PC-3 (cell line): ENCODE results near the gene TMEM132D.

Source experiments
- EZH2phosphoT487 ChIP-seq: fragments of 300-600 bp; sonication (generic); IDR thresholded peaks from 2 replicates; pipeline ENCODE4 v1.6.1; 2018; ENCODE audit warnings: mild to moderate bottlenecking, antibody characterized with exemption, low read length, borderline replicate concordance
- TF ChIP-seq, protein P1 (sequence below): fragments of 300-600 bp; sonication (generic); conservative IDR thresholded peaks from 2 replicates; pipeline ENCODE4 v1.5.1; 2017; ENCODE audit warnings: antibody characterized with exemption, low read depth, mild to moderate bottlenecking, low read length

DNA sequence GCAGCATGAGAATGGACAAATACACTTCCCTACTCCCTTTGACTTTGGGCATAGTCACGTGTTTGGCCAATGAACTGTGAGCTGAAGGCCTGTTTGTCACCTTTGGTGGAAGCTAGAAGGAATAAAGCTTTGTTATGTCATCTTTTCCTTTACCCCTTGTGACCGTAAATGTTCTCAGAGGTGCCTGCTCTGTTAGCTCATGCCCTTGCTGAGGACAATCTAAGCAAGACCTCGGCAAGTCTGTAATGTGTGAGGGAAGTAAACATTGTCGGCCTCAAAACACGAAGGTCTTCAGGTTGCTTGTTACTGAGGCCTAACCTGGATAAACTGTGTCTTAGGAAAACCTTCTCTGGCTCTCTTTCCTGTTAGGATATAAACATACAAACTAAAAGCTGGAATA is 354.2 kb downstream of the TMEM132D start:
- TF ChIP-seq, protein P1, sequence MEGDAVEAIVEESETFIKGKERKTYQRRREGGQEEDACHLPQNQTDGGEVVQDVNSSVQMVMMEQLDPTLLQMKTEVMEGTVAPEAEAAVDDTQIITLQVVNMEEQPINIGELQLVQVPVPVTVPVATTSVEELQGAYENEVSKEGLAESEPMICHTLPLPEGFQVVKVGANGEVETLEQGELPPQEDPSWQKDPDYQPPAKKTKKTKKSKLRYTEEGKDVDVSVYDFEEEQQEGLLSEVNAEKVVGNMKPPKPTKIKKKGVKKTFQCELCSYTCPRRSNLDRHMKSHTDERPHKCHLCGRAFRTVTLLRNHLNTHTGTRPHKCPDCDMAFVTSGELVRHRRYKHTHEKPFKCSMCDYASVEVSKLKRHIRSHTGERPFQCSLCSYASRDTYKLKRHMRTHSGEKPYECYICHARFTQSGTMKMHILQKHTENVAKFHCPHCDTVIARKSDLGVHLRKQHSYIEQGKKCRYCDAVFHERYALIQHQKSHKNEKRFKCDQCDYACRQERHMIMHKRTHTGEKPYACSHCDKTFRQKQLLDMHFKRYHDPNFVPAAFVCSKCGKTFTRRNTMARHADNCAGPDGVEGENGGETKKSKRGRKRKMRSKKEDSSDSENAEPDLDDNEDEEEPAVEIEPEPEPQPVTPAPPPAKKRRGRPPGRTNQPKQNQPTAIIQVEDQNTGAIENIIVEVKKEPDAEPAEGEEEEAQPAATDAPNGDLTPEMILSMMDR, result no peak
- TF ChIP-seq EZH2phosphoT487, result no peak
